NCI-H2107 treated with DMSO at 0.1 percent for 48 hours (cell line): ENCODE measurements around the gene CLASRP.
"Not testable (repeated sequence)": the region's sequence is repeated elsewhere in the genome, so short reads cannot be mapped to it uniquely, and the experiment has no call there.

Experiments used
- DNase-seq: peaks from one replicate; lab custom pipeline; 2025; ENCODE audit not compliant: unreplicated experiment; lab: John Stamatoyannopoulos, UW

Gene CLASRP

DNA sequence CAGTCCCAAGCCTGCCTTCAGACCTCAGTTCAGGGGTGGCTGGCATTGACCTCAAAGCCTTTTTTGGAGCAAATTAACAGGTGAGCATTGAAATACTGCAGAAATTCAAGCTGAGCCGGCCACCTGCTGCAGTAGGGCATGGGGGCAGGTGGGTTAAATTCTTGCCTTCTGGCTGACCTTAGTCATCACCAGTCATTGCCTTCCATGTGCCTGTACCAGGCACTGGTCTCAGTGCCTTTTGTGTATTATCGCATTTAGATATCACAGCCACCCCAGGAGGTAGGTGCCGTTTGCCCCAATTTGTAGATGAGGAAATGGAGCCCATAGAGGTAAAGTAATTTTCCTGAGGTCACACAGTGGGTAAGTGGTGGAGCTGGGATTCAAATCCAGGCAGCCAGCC is 61.4 kb downstream of the CLASRP start:
- DNase-seq = no peak

DNA sequence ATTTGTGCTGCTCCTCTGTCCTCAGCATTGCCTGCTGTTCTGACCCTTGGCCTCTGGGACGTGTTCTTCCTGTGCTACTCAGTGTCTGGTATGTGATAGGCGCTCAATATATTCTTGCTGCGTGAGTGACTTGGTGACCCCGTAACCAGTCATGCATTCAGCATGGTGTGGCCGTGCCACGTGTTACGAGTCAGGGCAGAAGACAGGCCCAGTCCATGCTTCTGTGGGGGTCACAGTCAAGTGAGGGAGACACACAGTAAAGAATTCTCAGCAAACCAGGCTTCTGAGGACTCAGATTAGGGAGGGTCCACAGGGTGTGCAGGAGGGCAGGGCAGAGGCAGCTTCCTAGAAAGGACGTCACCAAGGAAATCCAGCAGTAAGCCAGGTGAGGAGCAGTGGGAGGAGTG is 62.0 kb downstream of the CLASRP start:
- no peak for DNase-seq

DNA sequence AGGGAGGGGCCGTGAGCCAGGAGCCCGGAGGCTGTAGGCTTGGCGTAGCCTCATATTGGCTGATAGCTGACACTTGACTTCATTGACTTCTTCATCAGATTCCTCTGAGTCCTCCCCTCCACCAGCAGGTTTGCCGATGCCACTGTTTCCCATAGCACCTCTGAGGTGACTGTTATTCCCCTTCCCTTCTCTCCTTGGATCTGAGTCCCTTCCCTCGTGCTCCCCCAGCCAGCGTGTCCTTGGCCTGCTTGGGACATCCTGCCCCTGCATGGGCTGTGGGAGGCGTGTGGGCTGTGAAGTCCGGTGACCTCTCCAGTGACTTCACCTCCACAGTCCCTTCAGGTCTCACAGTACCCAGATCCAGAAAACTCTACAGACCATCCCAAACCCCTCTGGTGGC is 63.0 kb downstream of the CLASRP start:
- DNase-seq = no peak

- no peak for DNase-seq
Measured at GRCh38 chr19:45102481-45102880, 63.6 kb downstream of the CLASRP start.

GRCh38 chr19:45103156-45103507 is 64.3 kb downstream of the CLASRP start:
- DNase-seq = peak; percentile 48

- peak; percentile 90 for DNase-seq
Measured at GRCh38 chr19:45103508-45104319, 64.9 kb downstream of the CLASRP start.

- DNase-seq = no peak
Measured at GRCh38 chr19:45104658-45105349, 66.0 kb downstream of the CLASRP start.

- not testable (repeated sequence) for DNase-seq
Measured at GRCh38 chr19:45106363-45106762, 67.5 kb downstream of the CLASRP start.

DNA sequence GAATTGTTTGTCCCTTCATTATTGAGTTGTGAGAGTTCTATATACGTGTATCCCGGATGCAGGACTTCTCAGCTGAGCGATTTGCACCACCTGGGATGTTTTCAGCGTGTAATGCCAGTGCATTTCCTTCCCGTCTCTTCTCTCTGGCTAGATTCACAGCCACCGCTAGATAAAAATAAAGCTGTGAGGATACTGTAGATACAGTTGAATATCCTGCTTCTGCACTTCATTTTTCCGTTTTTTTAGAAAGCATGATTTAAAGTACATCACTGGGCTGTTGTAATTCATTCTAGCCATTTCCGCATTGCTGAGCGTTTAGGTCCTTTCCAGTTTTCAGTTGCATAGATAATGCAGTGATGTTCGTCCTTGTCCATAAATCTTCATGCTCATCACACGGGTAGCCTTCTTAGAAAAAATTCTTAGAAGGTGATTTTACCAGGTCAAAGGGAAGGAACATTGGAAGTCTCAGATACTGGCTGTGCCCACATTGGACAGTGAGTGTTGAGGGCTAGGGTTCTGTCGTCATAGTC is 68.8 kb downstream of the CLASRP start:
- DNase-seq = no peak

- DNase-seq = no peak
Measured at GRCh38 chr19:45110851-45111266, 72.0 kb downstream of the CLASRP start.

GRCh38 chr19:45112111-45112827 is 73.4 kb downstream of the CLASRP start:
- no peak for DNase-seq

- peak; percentile 79 for DNase-seq
Measured at GRCh38 chr19:45113628-45114027, 74.8 kb downstream of the CLASRP start.

DNA sequence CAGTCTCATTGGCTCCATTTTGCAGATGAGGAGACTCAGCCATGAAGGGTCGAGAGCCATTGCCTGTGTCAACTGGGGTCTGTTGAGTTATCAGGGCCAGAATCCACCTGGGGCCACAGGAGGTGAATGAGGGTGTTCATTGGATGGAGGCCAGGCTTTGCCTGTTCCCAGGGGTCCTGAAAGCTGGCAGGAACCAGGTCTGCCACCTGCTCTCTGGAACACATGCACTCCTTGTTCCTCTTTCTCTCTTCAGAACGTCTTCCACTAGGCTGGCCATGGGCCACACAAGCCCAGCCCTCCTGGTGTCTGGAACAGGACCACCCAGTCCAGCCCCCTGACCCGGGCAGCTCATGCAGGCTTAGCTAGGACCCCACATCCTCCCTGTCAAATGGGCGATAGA is 75.3 kb downstream of the CLASRP start:
- DNase-seq = peak; percentile 61

- DNase-seq = peak; percentile 97
Measured at GRCh38 chr19:45115809-45116615, 77.2 kb downstream of the CLASRP start.

- peak; percentile 90 for DNase-seq
Measured at GRCh38 chr19:45117167-45117594, 78.3 kb downstream of the CLASRP start.

DNA sequence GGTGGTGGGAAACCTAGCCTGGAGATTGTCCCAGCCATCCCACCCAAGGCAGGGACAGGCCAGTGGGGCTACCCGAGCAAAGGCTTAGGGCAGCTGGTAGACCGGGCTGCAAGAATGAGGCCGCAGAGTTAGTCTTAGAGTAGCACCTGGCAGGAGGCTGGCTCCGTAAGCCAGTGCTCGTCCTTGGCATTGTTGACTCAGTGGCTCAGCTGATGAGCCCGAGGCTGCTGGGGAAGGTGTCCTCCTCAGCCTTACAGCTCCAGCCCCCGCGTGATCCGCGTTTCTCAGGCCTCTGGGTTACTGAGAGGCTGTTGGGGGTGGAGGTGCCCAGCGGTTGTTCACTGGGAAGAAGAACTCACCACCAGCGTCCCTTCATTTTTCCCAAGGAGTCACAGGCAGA is 78.8 kb downstream of the CLASRP start:
- DNase-seq = peak; percentile 28

- DNase-seq = no peak
Measured at GRCh38 chr19:45118106-45118505, 79.3 kb downstream of the CLASRP start.

- DNase-seq = peak; percentile 54
Measured at GRCh38 chr19:45118591-45119355, 79.9 kb downstream of the CLASRP start.

GRCh38 chr19:45119582-45119981 is 80.7 kb downstream of the CLASRP start:
- no peak for DNase-seq
